GM13976 (cell line): ENCODE data around the gene C8G.

Experiments
- DNase-seq: peaks from one replicate; pipeline ENCODE4 v3.0.0; 2012; ENCODE audit warnings: low spot score
- CTCF ChIP-seq: IDR thresholded peaks from 2 replicates; pipeline ENCODE4 v1.5.1; 2012; ENCODE audit warnings: borderline replicate concordance, mild to moderate bottlenecking; ENCODE audit not compliant: insufficient read depth; ENCODE audit errors: extremely low read depth, missing control alignments, control extremely low read depth
- in situ Hi-C: fragments of 300-500 bp; cut with MboI; formaldehyde crosslinking; loops from one replicate; pipeline ENCODE4 v1.12.0; 2022; ENCODE audit warnings: low sequenced_read_pairs, mixed read lengths, inconsistent platforms; ENCODE audit not compliant: unreplicated experiment

The C8G gene

GRCh38 chr9:136962163-136962562 lies 17.1 kb downstream of the C8G start:
- in situ Hi-C loops = no loop called here
- DNase-seq = no peak
- TF ChIP-seq CTCF = no peak

- in situ Hi-C loops = no loop called here
- TF ChIP-seq CTCF = no peak
- DNase-seq = no peak
Observed at GRCh38 chr9:136962701-136963248, 17.7 kb downstream of the C8G start.

- no peak for DNase-seq
- TF ChIP-seq CTCF = no peak
- in situ Hi-C loops = no loop called here
Observed at GRCh38 chr9:136963341-136963740, 18.3 kb downstream of the C8G start.

- no peak for TF ChIP-seq CTCF
- no peak for DNase-seq
- in situ Hi-C loops = no loop called here
Observed at GRCh38 chr9:136963751-136964150, 18.7 kb downstream of the C8G start.

- no peak for TF ChIP-seq CTCF
- in situ Hi-C loops = no loop called here
- DNase-seq = no peak
Observed at GRCh38 chr9:136964171-136964689, 19.2 kb downstream of the C8G start.

GRCh38 chr9:136964833-136965422 lies 19.9 kb downstream of the C8G start:
- DNase-seq = no peak
- no peak for TF ChIP-seq CTCF
- in situ Hi-C loops = no loop called here

GRCh38 chr9:136965771-136966484 lies 20.9 kb downstream of the C8G start:
- TF ChIP-seq CTCF = no peak
- in situ Hi-C loops = no loop called here
- no peak for DNase-seq
